HG03378 (cell line): ENCODE data around the gene B3GALT6.
"Not testable (repeated sequence)": the region's sequence is repeated elsewhere in the genome, so short reads cannot be mapped to it uniquely, and the experiment has no call there.

Source experiments
- ATAC-seq: cut with Tn5 transposase; IDR thresholded peaks from one replicate; pipeline ENCODE4 v1.9.1; 2021; ENCODE audit warnings: mild to moderate bottlenecking, moderate library complexity; ENCODE audit not compliant: unreplicated experiment

B3GALT6 gene

GRCh38 chr1:1232208-1232795 is at the start of gene B3GALT6:
Gene B3GALT6 (plus strand): TSS chr1:1232237. CDS start chr1:1232279, 42 bp downstream.
- ATAC-seq: no peak

GRCh38 chr1:1182491-1183220 is 49.4 kb upstream of the B3GALT6 start:
- no peak for ATAC-seq

GRCh38 chr1:1183221-1183747 is 48.8 kb upstream of the B3GALT6 start:
- no peak for ATAC-seq

- ATAC-seq: no peak
Observed at GRCh38 chr1:1183833-1184775, 47.9 kb upstream of the B3GALT6 start.

- ATAC-seq: no peak
Observed at GRCh38 chr1:1185101-1185765, 46.8 kb upstream of the B3GALT6 start.

- ATAC-seq: no peak
Observed at GRCh38 chr1:1187938-1188337, 44.1 kb upstream of the B3GALT6 start.

- no peak for ATAC-seq
Observed at GRCh38 chr1:1189111-1189510, 42.9 kb upstream of the B3GALT6 start.

- ATAC-seq: no peak
Observed at GRCh38 chr1:1191734-1192133, 40.3 kb upstream of the B3GALT6 start.

GRCh38 chr1:1194723-1195122 is 37.3 kb upstream of the B3GALT6 start:
- no peak for ATAC-seq

- not testable (repeated sequence) for ATAC-seq
Observed at GRCh38 chr1:1195726-1196125, 36.3 kb upstream of the B3GALT6 start.

GRCh38 chr1:1196431-1197187 is 35.4 kb upstream of the B3GALT6 start:
- no peak for ATAC-seq

- no peak for ATAC-seq
Observed at GRCh38 chr1:1197188-1197500, 34.9 kb upstream of the B3GALT6 start.

- ATAC-seq: no peak
Observed at GRCh38 chr1:1197551-1198422, 34.2 kb upstream of the B3GALT6 start.

GRCh38 chr1:1198423-1199140 is 33.5 kb upstream of the B3GALT6 start:
- ATAC-seq: no peak

- ATAC-seq: no peak
Observed at GRCh38 chr1:1199141-1199960, 32.7 kb upstream of the B3GALT6 start.

- ATAC-seq: no peak
Observed at GRCh38 chr1:1199961-1200875, 31.8 kb upstream of the B3GALT6 start.
